GM23248 (cell line): Measurements from ENCODE around the gene ELAPOR2. TPM values are rescaled to one million over a fixed set of nuclear protein-coding genes. Genes with fewer than 3 reads are reported as not detected.

Source experiments
- DNase-seq: peaks from one replicate; pipeline ENCODE4 v3.0.0-alpha.2; 2015
- H2AFZ ChIP-seq: fragments of 200-600 bp; sonication (generic); 2 replicates; pipeline ENCODE4 v1.6.1; 2016; ENCODE audit warnings: antibody characterized with exemption
- H3F3A ChIP-seq: fragments of 200-600 bp; sonication (generic); 2 replicates; pipeline ENCODE4 v1.6.1; 2016; ENCODE audit warnings: mild to moderate bottlenecking, antibody characterized with exemption, mixed run types; ENCODE audit not compliant: insufficient read depth
- H3K27ac ChIP-seq: fragments of 200-600 bp; sonication (generic); 2 replicates; pipeline ENCODE4 v1.5.1; 2016; ENCODE audit warnings: mild to moderate bottlenecking
- H3K27me3 ChIP-seq: fragments of 200-600 bp; sonication (generic); replicated peaks from 2 replicates; pipeline ENCODE4 v1.6.1; 2016; ENCODE audit warnings: mild to moderate bottlenecking; ENCODE audit not compliant: insufficient read depth
- H3K36me3 ChIP-seq: fragments of 200-600 bp; sonication (generic); 2 replicates; pipeline ENCODE4 v1.6.1; 2016; ENCODE audit warnings: low read depth, mild to moderate bottlenecking
- H3K4me1 ChIP-seq: fragments of 200-600 bp; sonication (generic); 2 replicates; pipeline ENCODE4 v1.6.1; 2016; ENCODE audit warnings: mild to moderate bottlenecking; ENCODE audit not compliant: insufficient read depth
- H3K4me2 ChIP-seq: fragments of 200-600 bp; sonication (generic); one replicate; pipeline ENCODE4 v1.6.1; 2016; ENCODE audit warnings: mild to moderate bottlenecking; ENCODE audit not compliant: unreplicated experiment
- H3K4me3 ChIP-seq: fragments of 200-600 bp; sonication (generic); 2 replicates; pipeline ENCODE4 v1.5.1; 2016; ENCODE audit warnings: mild to moderate bottlenecking
- H3K79me2 ChIP-seq: fragments of 200-600 bp; sonication (generic); 2 replicates; pipeline ENCODE4 v1.6.1; 2016; ENCODE audit warnings: mild to moderate bottlenecking; ENCODE audit not compliant: insufficient read depth
- H3K9ac ChIP-seq: fragments of 200-600 bp; sonication (generic); 2 replicates; pipeline ENCODE4 v1.6.1; 2016; ENCODE audit warnings: mild to moderate bottlenecking
- H3K9me2 ChIP-seq: fragments of 200-600 bp; sonication (generic); 2 replicates; pipeline ENCODE4 v1.6.1; 2016; ENCODE audit warnings: mixed run types, mild to moderate bottlenecking, moderate library complexity; ENCODE audit not compliant: insufficient read depth
- H3K9me3 ChIP-seq: fragments of 200-600 bp; sonication (generic); one replicate; pipeline ENCODE4 v1.6.1; 2017; ENCODE audit warnings: low read depth
- H4K20me1 ChIP-seq: fragments of 200-600 bp; sonication (generic); 2 replicates; pipeline ENCODE4 v1.6.0; 2016; ENCODE audit not compliant: insufficient read depth
- EZH2 ChIP-seq: fragments of 200-600 bp; sonication (generic); IDR thresholded peaks from 2 replicates; pipeline ENCODE4 v1.6.1; 2018; ENCODE audit warnings: antibody characterized with exemption, mild to moderate bottlenecking; ENCODE audit not compliant: insufficient read depth, poor library complexity, severe bottlenecking
- EZH2phosphoT487 ChIP-seq: fragments of 200-600 bp; sonication (generic); IDR thresholded peaks from 2 replicates; pipeline ENCODE4 v1.6.1; 2018; ENCODE audit warnings: antibody characterized with exemption, moderate library complexity, mild to moderate bottlenecking, low read depth; ENCODE audit not compliant: insufficient read depth
- WGBS, 2 experiments: methylation state at CpG; one replicate each; pipeline ENCODE4 v1.1.6; 2015 to 2017; ENCODE audit warnings: low lambda C conversion rate in 2 of 2, low coverage in 1 of 2; ENCODE audit errors: missing lambda C conversion rate in 2 of 2; 5-methylcytosine and 5-hydroxymethylcytosine counted together
- in situ Hi-C: fragments of 300-500 bp; cut with MboI; formaldehyde crosslinking; loops from 2 replicates; pipeline ENCODE4 v1.15.0; 2020
- polyA plus RNA-seq: library from polyadenylated mRNA; unstranded; fragments of >200 nt; fragmentation: Nextera tagmentation; extraction: Ambion mirVana; gene quantifications from 2 replicates; pipeline ENCODE4 v1.2.1, GENCODE V29; 2016
- total RNA-seq: library from RNA; depleted of rRNA; stranded (reverse); fragments of >200 nt; shearing (Covaris generic); gene quantifications from 2 replicates; pipeline ENCODE4 v1.2.3, GENCODE V29; 2014

Gene ELAPOR2
- total and polyA plus RNA-seq, 2 experiments from 2014 or later, result 1.6 to 1.8 TPM

GRCh38 chr7:87083865-87084519 is 24.5 kb upstream of the ELAPOR2 start:
- Histone ChIP-seq H4K20me1 (no peaks in the 10 kb centered on the region), H2AFZ (no peak overlapping the region), H3K27me3 (no peaks in the 10 kb centered on the region), H3K9me3 (no peaks in the 10 kb centered on the region), H3F3A (no peaks in the 10 kb centered on the region), H3K9me2 (no peaks in the 10 kb centered on the region), H3K27ac (no peak overlapping the region), H3K9ac (no peak overlapping the region), H3K4me2 (no peak overlapping the region), H3K4me3 (no peak overlapping the region), H3K36me3 (no peaks in the 10 kb centered on the region), H3K4me1 (no peaks in the 10 kb centered on the region), H3K79me2 (no peaks in the 10 kb centered on the region)
- peak; percentile 43 for DNase-seq
- in situ Hi-C loops, result no loop called here
- WGBS, 2 experiments, result 70 to 78% methylated on average over 5 of the region's 5 CpGs
- TF ChIP-seq EZH2phosphoT487 (no peak), EZH2 (no peak)

GRCh38 chr7:87082675-87083074 is 23.2 kb upstream of the ELAPOR2 start:
- no peak for TF ChIP-seq EZH2
- H3K9me3 ChIP-seq, result no peaks in the 10 kb centered on the region
- no peaks in the 10 kb centered on the region for H3K9me2 ChIP-seq
- no peaks in the 10 kb centered on the region for H3K79me2 ChIP-seq
- no peaks in the 10 kb centered on the region for H4K20me1 ChIP-seq
- H3K27ac ChIP-seq, result no peak overlapping the region
- in situ Hi-C loops, result no loop called here
- H3K4me1 ChIP-seq, result no peaks in the 10 kb centered on the region
- no peaks in the 10 kb centered on the region for H3K36me3 ChIP-seq
- H2AFZ ChIP-seq, result no peak overlapping the region
- 90 to 94% methylated on average over 5 of the region's 5 CpGs for WGBS, 2 experiments
- no peaks in the 10 kb centered on the region for H3F3A ChIP-seq
- no peak overlapping the region for H3K4me2 ChIP-seq
- no peak overlapping the region for H3K9ac ChIP-seq
- no peak overlapping the region for H3K4me3 ChIP-seq
- no peak for DNase-seq
- no peaks in the 10 kb centered on the region for H3K27me3 ChIP-seq

GRCh38 chr7:87075671-87076404 is 16.4 kb upstream of the ELAPOR2 start:
- in situ Hi-C loops, result no loop called here
- Histone ChIP-seq H3K9ac (no peak overlapping the region), H3K27me3 (no peaks in the 10 kb centered on the region), H3K9me2 (no peaks in the 10 kb centered on the region), H3K36me3 (no peaks in the 10 kb centered on the region), H3K27ac (no peak overlapping the region), H3K4me3 (no peak overlapping the region), H3K4me2 (no peak overlapping the region), H3K79me2 (no peaks in the 10 kb centered on the region), H3K4me1 (no peaks in the 10 kb centered on the region), H3F3A (no peaks in the 10 kb centered on the region), H3K9me3 (no peaks in the 10 kb centered on the region), H4K20me1 (no peaks in the 10 kb centered on the region), H2AFZ (no peak overlapping the region)
- TF ChIP-seq EZH2phosphoT487 (no peak), EZH2 (no peak)
- DNase-seq, result no peak
- WGBS, 2 experiments, result 30 to 37% methylated on average over 2 of the region's 2 CpGs

- Histone ChIP-seq H3K27me3 (no peaks in the 10 kb centered on the region), H3K36me3 (no peaks in the 10 kb centered on the region), H3K9me2 (no peaks in the 10 kb centered on the region), H3F3A (no peaks in the 10 kb centered on the region), H2AFZ (no peak overlapping the region), H3K9ac (no peak overlapping the region), H3K27ac (no peak overlapping the region), H3K4me3 (no peak overlapping the region), H4K20me1 (no peaks in the 10 kb centered on the region), H3K9me3 (no peaks in the 10 kb centered on the region), H3K4me2 (no peak overlapping the region), H3K4me1 (no peaks in the 10 kb centered on the region), H3K79me2 (no peaks in the 10 kb centered on the region)
- in situ Hi-C loops, result no loop called here
- TF ChIP-seq EZH2, result no peak
- no peak for TF ChIP-seq EZH2phosphoT487
- DNase-seq, result no peak
Measured at GRCh38 chr7:87067788-87068187, 8.3 kb upstream of the ELAPOR2 start.
